Cardiac fibroblast (primary cell): ENCODE data around the gene CLINT1.
A peak's percentile ranks its signal among the peaks of the same experiment; 100 is the strongest.

Experiments
- DNase-seq, 2 donors: peaks; one replicate each; pipeline versions ENCODE4 v3.0.0 to v3.0.0-alpha.2; 2010; ENCODE audit warnings: low read depth in 2 of 2
- H3K4me3 ChIP-seq, 2 donors: replicated peaks in 1 of 2; 1 replicate in 1 of 2; 2 replicates in 1 of 2; pipeline ENCODE4 v1.5.1; 2011; ENCODE audit warnings: low read depth in 2 of 2, low read length in 2 of 2, mild to moderate bottlenecking in 2 of 2, moderate library complexity in 1 of 2
- CTCF ChIP-seq: IDR thresholded peaks from one replicate; pipeline ENCODE4 v1.5.1; 2011; ENCODE audit warnings: low read depth, mild to moderate bottlenecking, low read length, inconsistent platforms

Gene CLINT1

DNA sequence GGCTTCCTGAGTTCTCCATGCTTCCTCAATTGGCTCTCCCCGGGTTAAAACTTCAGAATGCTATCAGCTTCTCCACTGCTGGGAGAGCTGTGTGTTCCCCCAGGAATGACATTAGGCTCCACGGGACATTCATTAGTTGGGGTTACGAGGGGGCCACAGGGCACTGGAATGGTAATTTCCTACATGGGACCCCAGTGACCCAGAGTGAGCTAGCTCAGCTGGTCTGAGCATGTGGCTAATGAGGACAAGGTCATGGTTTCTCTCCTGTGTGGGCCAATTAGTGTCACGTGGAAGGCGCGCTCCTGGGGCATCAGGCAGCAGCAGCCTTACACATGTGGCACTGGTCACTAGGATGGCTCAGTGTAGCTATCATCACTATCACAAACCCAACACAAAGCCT, 94.4 kb downstream of the CLINT1 start:
- no peak for DNase-seq
- TF ChIP-seq CTCF = no peak

DNA sequence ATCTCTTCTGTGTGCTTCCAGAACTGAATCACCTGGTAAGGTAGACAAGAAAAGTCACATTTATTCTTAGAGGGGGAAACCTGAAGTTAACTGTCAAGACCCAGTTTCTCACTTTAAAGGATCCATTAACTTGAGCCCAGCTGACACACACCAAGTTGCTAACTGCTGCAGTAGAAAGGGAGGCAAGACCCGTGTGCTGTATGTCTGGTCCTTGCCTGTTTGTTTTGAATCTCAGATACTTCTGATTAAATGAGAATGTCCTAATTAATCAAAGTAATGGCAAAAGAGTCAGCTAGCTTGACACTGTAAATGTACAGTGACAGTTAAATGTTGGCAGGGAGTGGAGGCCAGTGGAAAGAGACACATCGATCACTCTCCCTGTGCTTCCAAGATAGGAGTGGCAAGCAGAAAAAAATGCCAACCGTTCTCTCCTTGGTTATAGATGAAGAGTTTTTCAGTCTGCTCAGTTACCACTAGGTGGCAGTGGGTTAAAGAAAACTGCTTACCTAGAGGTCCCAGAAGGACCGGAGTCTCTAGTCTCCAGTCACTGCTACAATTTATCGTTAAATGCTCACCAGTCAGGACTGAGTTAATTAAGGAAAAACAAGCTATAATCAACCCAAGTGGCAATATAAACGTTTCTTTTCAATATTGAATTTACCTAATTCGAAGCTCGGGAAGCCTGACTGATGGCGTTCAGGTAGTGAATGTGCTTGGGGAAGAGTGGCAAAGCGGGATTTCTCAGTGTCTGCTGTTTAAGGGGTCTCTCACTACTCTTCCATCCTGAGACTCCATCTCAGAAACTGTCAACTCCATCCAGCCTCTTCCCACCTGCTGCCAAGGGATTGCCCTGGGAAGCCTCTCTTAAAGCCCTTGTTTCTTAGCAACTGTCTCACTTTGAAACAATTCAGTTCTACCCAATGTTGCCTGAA, 97.0 kb downstream of the CLINT1 start:
- peak; percentile 80 to 83 for DNase-seq
- peak; percentile 76 for TF ChIP-seq CTCF
- no peak overlapping the region for H3K4me3 ChIP-seq

More for the DNA sequence above, 94.4 kb downstream of the CLINT1 start:
- H3K4me3 ChIP-seq = no peak overlapping the region

DNA sequence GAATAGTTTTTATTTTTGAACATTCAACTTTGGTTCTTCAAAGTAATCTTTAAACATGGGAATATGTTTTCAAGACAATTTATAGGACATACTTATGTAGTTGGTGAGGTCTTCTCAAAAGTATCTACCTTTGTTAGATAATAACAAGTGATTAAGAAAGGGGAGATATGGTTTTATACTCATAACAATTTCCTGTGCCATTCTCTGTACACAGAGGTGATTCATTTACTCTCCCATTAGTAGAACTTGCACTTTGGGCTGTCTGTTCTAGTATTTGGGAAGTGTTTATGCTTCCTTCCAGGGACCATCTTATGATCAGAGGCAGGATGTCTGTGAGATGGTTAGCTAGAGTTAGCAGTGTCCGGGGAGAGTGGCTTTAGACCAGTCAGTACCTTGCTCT, 100.2 kb downstream of the CLINT1 start:
- H3K4me3 ChIP-seq = no peak overlapping the region
- TF ChIP-seq CTCF = no peak
- DNase-seq = no peak

DNA sequence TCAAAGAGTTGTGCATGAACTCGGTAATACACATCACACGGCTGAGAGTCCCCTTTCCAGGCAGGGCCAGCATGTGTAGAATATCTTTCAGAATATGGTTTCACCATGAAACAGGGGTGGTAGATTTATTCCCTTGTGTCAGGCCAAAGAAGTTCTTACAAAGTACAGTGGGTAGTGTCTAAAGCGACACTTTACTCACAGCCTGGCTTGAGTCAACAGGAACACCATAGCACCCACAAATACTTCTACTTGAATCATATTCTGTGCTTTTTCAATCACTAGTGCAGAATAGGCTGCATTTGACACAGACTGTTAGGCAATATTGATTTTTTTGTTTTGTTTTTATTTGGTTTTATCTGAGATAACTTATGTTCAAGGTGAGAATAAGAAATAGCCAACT, 102.8 kb downstream of the CLINT1 start:
- no peak for TF ChIP-seq CTCF
- no peak overlapping the region for H3K4me3 ChIP-seq
- DNase-seq = no peak

- TF ChIP-seq CTCF = no peak
- peak in 1 of 2 donors; percentile 73 for DNase-seq
- no peak overlapping the region for H3K4me3 ChIP-seq
These were observed 108.6 kb downstream of the CLINT1 start for GRCh38 chr5:157750320-157750719.

DNA sequence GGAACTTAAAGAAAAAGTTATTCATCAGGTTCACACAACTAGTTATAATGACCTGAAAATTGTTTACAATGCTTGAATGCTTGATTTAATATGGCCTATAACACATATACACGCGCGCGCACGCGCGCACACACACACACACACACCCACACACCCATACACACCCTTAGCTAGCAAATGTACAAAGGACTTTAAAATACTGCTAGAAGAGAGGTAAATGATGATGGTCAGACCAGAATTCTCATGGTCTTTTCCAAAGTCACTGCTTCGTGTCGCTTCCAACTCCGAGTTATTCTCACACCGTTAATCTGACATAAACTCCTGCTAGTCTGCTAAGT, 109.5 kb downstream of the CLINT1 start:
- DNase-seq = no peak
- TF ChIP-seq CTCF = no peak
- no peak overlapping the region for H3K4me3 ChIP-seq
